CD4-positive, alpha-beta T cell treated with Interleukin-1 beta for 1 hour (primary cell): ENCODE measurements around the gene ATP11C.
"Not testable (repeated sequence)": the region's sequence is repeated elsewhere in the genome, so short reads cannot be mapped to it uniquely, and the experiment has no call there.

ENCODE experiments used
- DNase-seq, 2 donors: peaks; one replicate each; pipeline ENCODE4 v3.0.0-alpha.2; 2020 to 2022

Gene ATP11C

GRCh38 chrX:139932901-139933796, at the start of gene ATP11C:
ATP11C (minus strand) TSS chrX:139933053; CDS start chrX:139932042, 1,011 bp downstream.
- DNase-seq = peak; percentile 85

GRCh38 chrX:139974471-139974870, 41.6 kb upstream of the ATP11C start:
- no peak for DNase-seq

DNA sequence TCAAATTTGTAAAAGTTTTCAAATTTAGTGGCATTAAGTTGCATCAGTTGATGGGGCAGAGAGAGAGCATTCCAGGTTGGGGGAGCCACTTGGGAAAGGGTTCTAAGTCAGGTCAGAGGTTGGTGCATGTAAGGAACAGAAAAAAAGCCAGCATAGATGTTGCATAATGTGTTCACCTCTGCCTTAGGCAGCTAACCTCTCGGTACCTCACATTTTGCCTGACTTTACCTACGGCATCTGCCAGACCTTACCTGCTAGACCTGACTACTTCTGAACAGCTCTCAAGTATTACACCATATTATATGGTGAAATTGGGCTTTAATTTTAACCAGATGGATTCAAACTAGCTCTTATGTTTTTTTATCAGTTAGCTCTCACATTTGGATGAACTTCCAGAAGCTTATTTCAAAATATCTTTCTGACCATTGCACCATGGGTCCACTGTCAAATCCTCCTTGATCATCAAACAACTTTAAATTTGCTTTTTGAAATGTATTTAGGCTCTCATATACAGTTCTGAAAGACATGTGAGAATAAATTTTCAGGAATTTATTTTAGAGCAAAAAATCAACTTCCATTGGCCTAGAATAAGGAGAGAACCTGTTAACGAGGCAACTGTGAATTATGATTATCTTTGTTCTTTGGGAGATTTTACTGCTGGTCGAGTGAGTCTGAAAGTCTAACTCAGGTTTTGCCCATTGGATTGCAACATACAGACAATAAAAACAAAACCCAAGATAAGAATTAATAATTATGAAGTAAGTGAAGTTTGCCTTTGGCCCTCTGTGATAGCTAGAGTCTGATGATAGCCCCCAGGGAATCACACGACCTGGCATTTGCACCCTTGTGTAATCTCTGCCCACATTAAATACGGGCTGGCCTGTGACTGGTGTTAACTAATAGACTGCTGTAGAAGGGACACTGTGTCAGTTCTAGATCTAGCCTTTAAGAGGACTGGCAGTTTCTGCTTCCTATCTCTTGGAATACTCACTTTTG, 40.1 kb upstream of the ATP11C start:
- DNase-seq = no peak

- DNase-seq = no peak
Measured at GRCh38 chrX:139972113-139972512, 39.3 kb upstream of the ATP11C start.

DNA sequence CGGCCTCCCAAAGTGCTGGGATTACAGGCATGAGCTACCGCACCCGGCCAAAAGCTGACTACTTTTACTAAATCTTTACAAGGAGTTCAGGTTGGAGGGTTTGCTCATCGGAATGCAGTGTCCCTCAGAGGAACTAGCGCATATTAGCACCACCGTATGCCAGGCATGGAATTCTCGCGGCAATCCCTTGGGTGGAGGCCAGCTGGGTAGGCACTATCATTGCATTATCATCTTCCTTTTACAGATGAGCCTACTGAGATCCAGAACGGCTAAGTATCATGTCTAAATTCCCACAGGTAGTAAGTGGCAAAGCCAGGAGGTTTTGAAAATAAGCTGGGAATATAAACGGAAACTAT, 38.5 kb upstream of the ATP11C start:
- no peak for DNase-seq

DNA sequence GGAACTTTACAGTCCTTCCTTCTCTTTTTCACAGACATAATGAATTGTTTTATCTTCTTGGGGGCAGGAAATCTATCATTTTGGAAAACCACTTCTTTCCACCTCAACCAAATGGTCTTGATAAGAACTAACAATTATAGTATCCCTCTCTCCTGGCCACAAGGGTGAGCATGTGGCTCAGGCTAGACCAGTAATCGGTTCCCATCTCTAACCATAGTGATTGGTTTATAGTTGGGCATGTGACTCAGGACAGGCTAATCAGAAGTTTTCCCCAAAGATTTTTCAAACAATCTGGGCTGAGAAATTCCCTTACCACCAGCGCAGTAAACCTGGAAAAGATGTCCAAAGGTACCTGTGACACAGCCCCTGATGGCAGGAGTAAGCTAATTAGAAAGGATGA, 36.4 kb upstream of the ATP11C start:
- no peak for DNase-seq

- no peak for DNase-seq
Measured at GRCh38 chrX:139967750-139968149, 34.9 kb upstream of the ATP11C start.

GRCh38 chrX:139967300-139967699, 34.4 kb upstream of the ATP11C start:
- no peak for DNase-seq

DNA sequence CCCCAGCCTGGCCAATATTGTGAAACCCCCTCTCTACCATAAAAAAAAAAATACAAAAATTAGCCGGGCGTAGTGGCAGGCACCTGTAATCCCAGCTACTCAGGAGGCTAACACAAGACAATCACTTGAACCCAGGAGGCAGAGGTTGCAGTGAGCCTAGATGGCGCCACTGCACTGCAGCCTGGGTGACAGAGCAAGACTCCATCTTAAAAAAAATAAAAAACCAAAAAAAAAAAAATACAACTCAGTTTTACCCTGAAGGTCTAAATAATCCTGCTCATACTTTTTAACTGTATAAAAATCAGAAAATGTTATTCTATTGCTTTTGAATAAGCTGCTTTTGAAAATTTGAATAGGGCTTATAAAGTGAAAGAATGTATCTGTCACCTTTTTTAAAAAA, 33.3 kb upstream of the ATP11C start:
- DNase-seq = peak in 1 of 2 donors; percentile 2

DNA sequence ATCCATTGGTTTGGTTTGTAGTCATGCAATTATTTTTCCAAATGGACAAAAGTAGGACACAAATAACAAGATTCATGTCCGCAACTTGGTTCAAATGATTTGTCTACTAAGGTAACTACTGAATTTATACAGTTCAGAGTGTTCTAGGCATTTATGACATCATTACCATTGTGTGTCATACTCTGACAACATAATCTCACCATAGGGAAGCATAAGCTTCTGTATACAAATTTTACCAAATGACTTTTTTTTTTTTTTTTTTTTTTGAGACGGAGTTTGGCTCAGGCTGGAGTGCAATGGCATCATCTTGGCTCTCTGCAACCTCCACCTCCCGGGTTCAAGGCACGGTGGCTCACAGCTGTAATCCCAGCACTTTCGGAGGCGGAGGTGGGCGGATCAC, 32.6 kb upstream of the ATP11C start, which contains the start of gene CXorf66:
TSS of gene CXorf66 (minus strand) at position 101 of the 400 bp plus-strand sequence. CDS start at position 76, 25 bp downstream.
- DNase-seq = no peak

- DNase-seq = not testable (repeated sequence)
Measured at GRCh38 chrX:139961091-139961490, 28.2 kb upstream of the ATP11C start.

- no peak for DNase-seq
Measured at GRCh38 chrX:139949703-139950102, 16.9 kb upstream of the ATP11C start.

DNA sequence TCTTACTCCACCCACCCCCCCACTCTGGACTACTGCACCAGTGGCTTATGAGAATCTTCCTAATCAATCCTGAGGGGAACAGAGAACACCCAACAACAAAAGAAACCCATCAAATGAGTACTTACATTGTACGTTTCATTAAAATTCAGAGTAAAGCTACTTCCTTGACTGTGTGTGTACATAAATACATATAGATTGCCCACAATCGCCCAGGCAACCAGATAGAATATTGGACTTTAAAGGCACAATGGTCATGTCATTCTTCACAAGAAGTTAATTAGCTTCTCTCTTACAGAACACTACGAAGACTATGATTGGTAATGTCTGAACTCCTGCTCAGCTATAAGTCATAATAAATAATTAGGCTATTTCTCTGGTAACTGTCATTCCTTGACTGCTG, 12.2 kb upstream of the ATP11C start:
- no peak for DNase-seq

DNA sequence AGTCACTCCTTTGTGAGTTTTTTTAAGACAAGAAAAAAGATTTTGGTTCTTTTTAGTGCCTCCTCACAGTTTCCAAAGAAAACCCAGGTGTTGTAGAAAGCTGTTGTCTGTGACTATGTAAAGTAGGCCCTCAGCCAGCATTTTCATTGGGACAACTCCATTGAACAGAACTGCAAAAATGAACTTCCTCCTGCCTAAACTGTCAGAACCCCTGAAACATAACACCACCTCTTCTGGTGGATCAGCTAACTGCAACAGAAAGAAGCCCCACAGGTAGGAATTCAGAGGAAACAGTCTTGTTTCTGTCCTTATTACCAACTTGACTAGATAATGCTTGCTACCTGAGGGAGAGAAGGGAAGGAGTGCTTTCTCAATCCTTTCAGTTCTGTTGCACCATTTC, 3.4 kb upstream of the ATP11C start:
- DNase-seq = no peak

DNA sequence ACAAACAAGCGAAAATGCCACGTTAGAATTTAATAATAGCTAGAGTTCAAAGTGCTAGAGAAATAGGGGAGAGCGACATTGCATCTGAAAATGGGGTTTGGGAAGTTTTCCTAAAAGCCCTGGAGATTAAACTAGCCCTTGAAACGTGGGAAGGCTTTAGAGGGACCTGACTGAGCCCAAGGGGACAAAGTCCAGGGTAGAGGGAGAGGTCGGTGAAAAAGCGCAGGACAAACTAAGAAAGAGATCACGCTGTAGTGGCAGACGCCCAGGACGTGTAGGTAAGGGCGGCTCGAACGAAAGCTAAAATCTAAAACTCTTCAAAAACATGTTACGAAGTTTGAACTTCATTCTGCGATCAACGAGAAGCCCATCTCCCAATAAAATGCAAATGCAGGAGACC, 1.1 kb upstream of the ATP11C start:
- no peak for DNase-seq

GRCh38 chrX:139932073-139932900, 566 bp downstream of the ATP11C start:
- peak; percentile 44 to 52 for DNase-seq

DNA sequence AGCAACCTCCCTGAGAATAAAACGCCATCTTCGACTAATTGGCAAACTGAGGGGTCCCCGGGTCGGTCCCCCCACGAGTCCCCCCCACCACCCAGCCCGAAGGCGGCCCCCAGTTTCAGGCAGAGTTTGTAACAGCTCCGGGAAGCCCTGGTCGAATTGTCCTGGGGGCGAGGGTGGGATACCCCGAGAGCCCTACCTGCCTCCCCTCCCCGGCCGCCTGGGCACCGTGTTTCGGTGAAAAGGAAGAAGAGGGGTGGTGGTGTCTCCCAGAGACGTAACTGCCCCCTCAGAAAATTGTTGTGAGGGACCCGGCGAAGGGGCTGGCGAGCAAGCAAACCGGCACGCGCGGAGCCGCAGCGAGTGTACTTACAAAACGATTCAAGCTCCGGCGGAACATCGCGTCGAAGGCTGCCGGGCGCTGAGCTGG, 1.2 kb downstream of the ATP11C start:
- DNase-seq = no peak

DNA sequence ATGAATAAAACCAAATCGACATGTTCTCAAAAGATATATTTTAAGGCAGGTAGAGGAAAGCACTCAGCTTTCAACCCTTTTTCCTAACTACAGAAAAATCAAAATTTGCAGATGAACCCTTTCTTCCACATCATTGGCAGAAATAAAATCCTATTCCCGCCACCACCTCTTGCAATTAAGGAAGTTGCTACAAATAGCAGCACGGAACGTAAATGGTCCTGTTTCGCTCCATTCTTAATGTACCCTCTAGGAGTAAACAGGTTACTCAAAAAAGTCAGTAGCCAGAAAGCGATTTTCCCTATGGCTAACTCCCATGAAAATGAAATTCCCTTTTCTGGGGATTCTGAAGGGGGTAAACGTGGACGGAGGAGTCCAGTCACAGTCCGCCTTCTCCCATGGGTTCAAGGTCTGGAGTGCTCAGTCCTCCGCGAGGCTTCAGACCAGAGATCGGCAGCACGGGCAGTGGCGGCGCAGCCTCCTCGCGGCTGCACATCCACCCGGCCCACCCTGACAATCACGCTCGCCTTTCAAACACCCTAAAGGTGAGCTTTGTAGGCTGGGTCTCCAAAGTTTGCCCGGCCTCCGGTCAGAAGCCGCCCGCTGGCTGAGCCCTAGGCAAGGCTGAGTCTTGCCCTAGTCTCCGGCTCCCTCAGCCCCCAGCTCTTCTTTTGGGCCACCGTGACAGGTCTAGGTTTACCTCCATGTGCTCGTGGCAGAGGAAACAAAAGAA, 1.8 kb downstream of the ATP11C start:
- DNase-seq = peak in 1 of 2 donors; percentile 8

- DNase-seq = no peak
Measured at GRCh38 chrX:139930401-139930800, 2.5 kb downstream of the ATP11C start.

DNA sequence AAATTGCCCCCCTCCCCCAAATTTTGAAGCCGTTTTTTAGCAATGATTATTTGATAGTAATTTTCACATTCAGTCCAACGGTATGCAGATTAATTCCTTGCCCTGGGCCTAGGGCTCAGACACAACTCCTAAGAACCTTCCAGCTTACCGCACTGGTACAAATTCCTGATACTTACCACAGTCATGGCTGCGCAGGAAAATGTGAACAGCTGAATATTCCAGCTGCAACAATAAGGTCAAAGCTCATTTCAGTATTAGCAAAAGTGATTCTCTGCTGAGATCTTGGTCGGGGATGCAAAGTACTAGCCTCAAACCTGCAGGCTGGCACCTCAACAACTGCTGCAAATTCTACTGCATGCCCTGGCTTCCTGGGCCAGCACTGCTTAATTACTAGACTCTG, 3.0 kb downstream of the ATP11C start:
- DNase-seq = no peak

DNA sequence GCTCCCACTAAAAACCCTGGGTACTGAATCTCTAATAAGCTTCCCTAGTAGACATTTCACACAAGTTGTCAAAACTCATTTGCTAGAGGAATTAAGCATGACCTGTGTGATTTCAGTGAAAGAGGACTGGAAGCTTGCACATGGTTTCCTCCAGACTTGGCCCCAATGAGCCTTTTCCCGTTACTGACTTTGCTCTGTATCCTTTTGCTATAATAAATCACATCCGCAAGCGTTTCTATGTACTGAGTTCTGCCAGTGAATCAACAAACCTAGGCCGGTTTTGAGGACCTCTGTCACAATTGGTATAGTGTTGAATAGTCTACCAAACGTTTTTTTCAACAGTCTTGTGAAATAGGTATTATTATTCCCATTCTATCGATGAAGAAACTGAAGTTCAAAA, 8.2 kb downstream of the ATP11C start:
- no peak for DNase-seq
